H9 (cell line): ENCODE results near the gene PHYHIPL. TPM values are rescaled to one million over a fixed set of nuclear protein-coding genes. Genes with fewer than 3 reads are reported as not detected.

Experiments used
- DNase-seq: peaks from one replicate; pipeline ENCODE4 v3.0.0-alpha.2; 2017
- H2AFZ ChIP-seq: one replicate; pipeline ENCODE4 v1.6.1; 2013; ENCODE audit warnings: mild to moderate bottlenecking, low read length, control low read depth, moderate library complexity
- H2AK5ac ChIP-seq: 2 replicates; pipeline ENCODE4 v1.6.1; 2013; ENCODE audit warnings: low read length, control low read depth, mixed read lengths; ENCODE audit not compliant: insufficient read length
- H2BK120ac ChIP-seq: one replicate; pipeline ENCODE4 v1.6.1; 2013; ENCODE audit warnings: low read depth, mild to moderate bottlenecking, low read length, control low read depth, inconsistent platforms; ENCODE audit not compliant: poor library complexity, severe bottlenecking
- H2BK12ac ChIP-seq: 2 replicates; pipeline ENCODE4 v1.6.1; 2013; ENCODE audit warnings: low read length, control low read depth, mixed read lengths, low read depth; ENCODE audit not compliant: insufficient read length
- H2BK15ac ChIP-seq: 2 replicates; pipeline ENCODE4 v1.6.1; 2013; ENCODE audit warnings: low read depth, low read length, control low read depth
- H2BK20ac ChIP-seq: one replicate; pipeline ENCODE4 v1.6.1; 2013; ENCODE audit warnings: low read depth, mild to moderate bottlenecking, low read length, control low read depth, inconsistent platforms; ENCODE audit not compliant: poor library complexity, severe bottlenecking
- H2BK5ac ChIP-seq: 2 replicates; pipeline ENCODE4 v1.6.1; 2013; ENCODE audit warnings: low read length, control low read depth, mixed read lengths; ENCODE audit not compliant: insufficient read length
- H3K14ac ChIP-seq: 2 replicates; pipeline ENCODE4 v1.6.1; 2013; ENCODE audit warnings: low read length, control low read depth; ENCODE audit not compliant: insufficient read depth
- H3K18ac ChIP-seq: 2 replicates; pipeline ENCODE4 v1.6.1; 2013; ENCODE audit warnings: low read depth, mild to moderate bottlenecking, mixed read lengths, low read length, control low read depth; ENCODE audit not compliant: insufficient read length
- H3K23ac ChIP-seq: 2 replicates; pipeline ENCODE4 v1.6.1; 2013; ENCODE audit warnings: low read length, control low read depth, mixed read lengths, low read depth; ENCODE audit not compliant: insufficient read length
- H3K23me2 ChIP-seq: 2 replicates; pipeline ENCODE4 v1.6.1; 2013; ENCODE audit warnings: low read depth, mild to moderate bottlenecking, mixed read lengths, low read length, control low read depth; ENCODE audit not compliant: insufficient read length, poor library complexity, severe bottlenecking
- H3K27ac ChIP-seq: 2 replicates; pipeline ENCODE4 v1.5.1; 2013; ENCODE audit warnings: low read length, control low read depth, mixed read lengths, low read depth; ENCODE audit not compliant: insufficient read length
- H3K27me3 ChIP-seq: 2 replicates; pipeline ENCODE4 v1.6.1; 2013; ENCODE audit warnings: low read length, control low read depth, inconsistent platforms; ENCODE audit not compliant: insufficient read depth
- H3K4ac ChIP-seq: 2 replicates; pipeline ENCODE4 v1.6.1; 2013; ENCODE audit warnings: low read depth, mild to moderate bottlenecking, control low read depth, inconsistent platforms, low read length, moderate library complexity
- H3K4me1 ChIP-seq: 2 replicates; pipeline ENCODE4 v1.6.1; 2013; ENCODE audit warnings: low read length, control low read depth, inconsistent platforms; ENCODE audit not compliant: insufficient read depth
- H3K4me2 ChIP-seq: 2 replicates; pipeline ENCODE4 v1.6.1; 2013; ENCODE audit warnings: low read length, control low read depth, mixed read lengths; ENCODE audit not compliant: insufficient read length, insufficient read depth
- H3K56ac ChIP-seq: 2 replicates; pipeline ENCODE4 v1.6.1; 2013; ENCODE audit warnings: low read depth, mild to moderate bottlenecking, mixed read lengths, low read length, control low read depth; ENCODE audit not compliant: insufficient read length
- H3K79me1 ChIP-seq: 2 replicates; pipeline ENCODE4 v1.6.1; 2013; ENCODE audit warnings: low read depth, mild to moderate bottlenecking, moderate library complexity, low read length, control low read depth, inconsistent platforms; ENCODE audit not compliant: insufficient read depth, poor library complexity, severe bottlenecking
- H3K79me2 ChIP-seq: 2 replicates; pipeline ENCODE4 v1.6.1; 2013; ENCODE audit warnings: low read length, control low read depth, inconsistent platforms; ENCODE audit not compliant: insufficient read depth
- H3K9ac ChIP-seq: 2 replicates; pipeline ENCODE4 v1.6.1; 2013; ENCODE audit warnings: low read length, control low read depth, mixed read lengths; ENCODE audit not compliant: insufficient read length; ENCODE audit errors: extremely low read depth
- H3K9me3 ChIP-seq: one replicate; pipeline ENCODE4 v1.6.1; 2013; ENCODE audit warnings: low read depth, low read length, inconsistent platforms; ENCODE audit not compliant: control insufficient read depth
- H3T11ph ChIP-seq: one replicate; pipeline ENCODE4 v1.6.1; 2013; ENCODE audit warnings: mild to moderate bottlenecking, low read length, control low read depth, inconsistent platforms
- H4K20me1 ChIP-seq: one replicate; pipeline ENCODE4 v1.6.1; 2013; ENCODE audit not compliant: control insufficient read depth, insufficient read length, insufficient read depth
- H4K5ac ChIP-seq: 2 replicates; pipeline ENCODE4 v1.6.1; 2013; ENCODE audit warnings: low read depth, mild to moderate bottlenecking, mixed read lengths, low read length, control low read depth; ENCODE audit not compliant: insufficient read length
- H4K8ac ChIP-seq: replicated peaks from 2 replicates; pipeline ENCODE4 v1.6.1; 2013; ENCODE audit warnings: low read length, control low read depth, mixed read lengths, low read depth; ENCODE audit not compliant: insufficient read length
- H4K91ac ChIP-seq: 2 replicates; pipeline ENCODE4 v1.6.1; 2013; ENCODE audit warnings: low read depth, mild to moderate bottlenecking, moderate library complexity, mixed read lengths, low read length, control low read depth; ENCODE audit not compliant: insufficient read length
- H3K27ac Mint-ChIP-seq, 3 experiments: 2 replicates in 2 of 3; 3 replicates in 1 of 3; pipeline ENCODE4 v1.8.0; 2020 to 2021; ENCODE audit warnings: mixed read lengths in 3 of 3, mild to moderate bottlenecking in 1 of 3, moderate library complexity in 1 of 3
- H3K27me3 Mint-ChIP-seq: 2 replicates; pipeline ENCODE4 v1.8.0; 2021; ENCODE audit warnings: low read depth, mild to moderate bottlenecking, moderate library complexity, mixed read lengths
- H3K36me3 Mint-ChIP-seq, 3 experiments: 2 replicates in 2 of 3; 3 replicates in 1 of 3; pipeline ENCODE4 v1.8.0; 2020 to 2021; ENCODE audit warnings: low read depth in 3 of 3, mixed read lengths in 3 of 3; ENCODE audit not compliant: insufficient read depth in 1 of 3
- H3K4me1 Mint-ChIP-seq, 2 experiments: 2 replicates each; pipeline ENCODE4 v1.8.0; 2020; ENCODE audit warnings: mixed read lengths in 2 of 2
- H3K4me3 Mint-ChIP-seq, 2 experiments: 2 replicates in 1 of 2; 3 replicates in 1 of 2; pipeline ENCODE4 v1.8.0; 2020 to 2021; ENCODE audit warnings: mild to moderate bottlenecking in 2 of 2, mixed read lengths in 2 of 2, moderate library complexity in 1 of 2
- H3K9me3 Mint-ChIP-seq, 2 experiments: 2 replicates in 1 of 2; 3 replicates in 1 of 2; pipeline ENCODE4 v1.8.0; 2020; ENCODE audit warnings: mild to moderate bottlenecking in 2 of 2, mixed read lengths in 2 of 2, moderate library complexity in 1 of 2
- WGBS: extraction: QIAGEN DNeasy Blood & Tissue Kit; methylation state at CpG from one replicate; pipeline ENCODE4 v1.1.7; 2013; ENCODE audit warnings: missing lambda C conversion rate, low lambda C conversion rate, mixed read lengths; ENCODE audit not compliant: insufficient read length; ENCODE audit errors: extremely low coverage; 5-methylcytosine and 5-hydroxymethylcytosine counted together
- total RNA-seq: library from RNA; stranded (reverse); gene quantifications from 2 replicates; pipeline ENCODE4 v1.2.1, GENCODE V29; 2021
- TF ChIP-seq, protein P1 (sequence below): fragments of 200-600 bp; sonication (generic); conservative IDR thresholded peaks from 3 replicates; pipeline ENCODE4 v1.8.0; 2021; ENCODE audit warnings: antibody characterized with exemption, mild to moderate bottlenecking

PHYHIPL gene
- total RNA-seq, 1 experiment from 2014 or later: 0.44 TPM

DNA sequence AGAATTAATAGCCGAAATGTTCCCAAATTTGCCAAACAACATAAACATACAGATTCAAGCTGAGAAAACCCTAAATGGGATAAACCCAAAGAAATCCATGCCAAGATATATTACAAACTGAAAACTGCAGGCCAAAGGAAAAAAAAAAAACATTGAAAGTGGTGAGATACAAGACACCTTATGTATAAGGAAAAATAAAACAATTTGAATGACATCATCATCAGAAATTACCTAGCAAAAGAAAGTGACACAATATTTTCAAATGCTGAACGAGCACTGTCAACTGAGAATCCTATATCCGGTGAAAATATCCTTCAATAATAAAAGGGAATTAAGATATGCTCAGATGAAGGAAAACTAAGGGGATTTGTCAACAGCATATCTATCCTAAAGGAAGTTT is 66.5 kb downstream of the PHYHIPL start:
- no peaks in the 10 kb centered on the region for H3K27me3 ChIP-seq
- Mint-ChIP-seq H3K27ac (no peak overlapping the region), H3K4me1 (no peaks in the 10 kb centered on the region), H3K9me3 (peaks cover 0 to 3% of the 10 kb centered on the region in 2 experiments; a peak in 1 of 5 replicates), H3K36me3 (no peaks in the 10 kb centered on the region; a peak in 1 of 7 replicates), H3K27me3 (no peaks in the 10 kb centered on the region), H3K4me3 (no peak overlapping the region)
- H2BK15ac ChIP-seq: no peak overlapping the region
- H3K23ac ChIP-seq: no peak overlapping the region
- H2BK120ac ChIP-seq: no peak overlapping the region
- no peaks in the 10 kb centered on the region for H3K79me1 ChIP-seq
- H3K9ac ChIP-seq: no peak overlapping the region
- H3K4me2 ChIP-seq: no peak overlapping the region
- no peaks in the 10 kb centered on the region for H4K20me1 ChIP-seq
- no peak for DNase-seq
- no peak overlapping the region for H3K14ac ChIP-seq
- no peak overlapping the region for H2BK12ac ChIP-seq
- no peaks in the 10 kb centered on the region for H3K9me3 ChIP-seq
- no peak overlapping the region for H4K8ac ChIP-seq
- H2AK5ac ChIP-seq: no peak overlapping the region
- no peaks in the 10 kb centered on the region for H3K23me2 ChIP-seq
- H2AFZ ChIP-seq: no peak overlapping the region
- H3K27ac ChIP-seq: no peak overlapping the region
- H2BK5ac ChIP-seq: no peak overlapping the region
- TF ChIP-seq, protein P1, sequence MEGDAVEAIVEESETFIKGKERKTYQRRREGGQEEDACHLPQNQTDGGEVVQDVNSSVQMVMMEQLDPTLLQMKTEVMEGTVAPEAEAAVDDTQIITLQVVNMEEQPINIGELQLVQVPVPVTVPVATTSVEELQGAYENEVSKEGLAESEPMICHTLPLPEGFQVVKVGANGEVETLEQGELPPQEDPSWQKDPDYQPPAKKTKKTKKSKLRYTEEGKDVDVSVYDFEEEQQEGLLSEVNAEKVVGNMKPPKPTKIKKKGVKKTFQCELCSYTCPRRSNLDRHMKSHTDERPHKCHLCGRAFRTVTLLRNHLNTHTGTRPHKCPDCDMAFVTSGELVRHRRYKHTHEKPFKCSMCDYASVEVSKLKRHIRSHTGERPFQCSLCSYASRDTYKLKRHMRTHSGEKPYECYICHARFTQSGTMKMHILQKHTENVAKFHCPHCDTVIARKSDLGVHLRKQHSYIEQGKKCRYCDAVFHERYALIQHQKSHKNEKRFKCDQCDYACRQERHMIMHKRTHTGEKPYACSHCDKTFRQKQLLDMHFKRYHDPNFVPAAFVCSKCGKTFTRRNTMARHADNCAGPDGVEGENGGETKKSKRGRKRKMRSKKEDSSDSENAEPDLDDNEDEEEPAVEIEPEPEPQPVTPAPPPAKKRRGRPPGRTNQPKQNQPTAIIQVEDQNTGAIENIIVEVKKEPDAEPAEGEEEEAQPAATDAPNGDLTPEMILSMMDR: no peak
- H3K4me1 ChIP-seq: no peaks in the 10 kb centered on the region
- H3K18ac ChIP-seq: no peak overlapping the region
- H3T11ph ChIP-seq: no peak overlapping the region
- H4K5ac ChIP-seq: no peak overlapping the region
- no peak overlapping the region for H3K4ac ChIP-seq
- no peak overlapping the region for H2BK20ac ChIP-seq
- H3K79me2 ChIP-seq: no peaks in the 10 kb centered on the region
- WGBS: no CpG with 5 or more reads among the region's 3 CpGs
- H3K56ac ChIP-seq: no peak overlapping the region
- no peak overlapping the region for H4K91ac ChIP-seq
